HepG2 (cell line): ENCODE measurements around the gene COL4A6. TPM values are rescaled to one million over a fixed set of nuclear protein-coding genes. Genes with fewer than 3 reads are reported as not detected.
A peak's percentile ranks its signal among the peaks of the same experiment; 100 is the strongest.

ENCODE experiments used
- BRD4 ChIP-seq: sonication (generic); formaldehyde crosslinking; IDR thresholded peaks from 2 replicates; pipeline ENCODE4 v1.4.0; 2020; ENCODE audit warnings: missing genetic modification reagents
- FOXM1 ChIP-seq: sonication (generic); formaldehyde crosslinking; IDR thresholded peaks from 2 replicates; pipeline ENCODE4 v1.5.0; 2020; ENCODE audit warnings: missing genetic modification reagents
- HDAC2 ChIP-seq: sonication (generic); formaldehyde crosslinking; IDR thresholded peaks from 2 replicates; pipeline ENCODE4 v1.4.0; 2020; ENCODE audit warnings: missing genetic modification reagents
- HNF4A ChIP-seq: sonication (generic); formaldehyde crosslinking; IDR thresholded peaks from 2 replicates; pipeline ENCODE4 v1.4.0; 2020; ENCODE audit warnings: missing genetic modification reagents
- HNRNPLL ChIP-seq: fragments of 200-400 bp; formaldehyde crosslinking; IDR thresholded peaks from 2 replicates; pipeline ENCODE4 v1.6.1; 2017; ENCODE audit warnings: mild to moderate bottlenecking, low read depth, low read length; ENCODE audit not compliant: poor library complexity, severe bottlenecking
- MIER3 ChIP-seq: IDR thresholded peaks from 2 replicates; pipeline ENCODE4 v1.6.1; 2016; ENCODE audit warnings: missing compliant biosample characterization, borderline replicate concordance
- NFE2L1 ChIP-seq: sonication (generic); formaldehyde crosslinking; IDR thresholded peaks from 2 replicates; pipeline ENCODE4 v1.4.0; 2020; ENCODE audit warnings: missing genetic modification reagents, mild to moderate bottlenecking, borderline replicate concordance
- POLR2G ChIP-seq: fragments of 200-400 bp; formaldehyde crosslinking; IDR thresholded peaks from 2 replicates; pipeline ENCODE4 v1.6.1; 2018; ENCODE audit warnings: mild to moderate bottlenecking, low read depth, low read length, moderate library complexity
- RFXANK ChIP-seq: IDR thresholded peaks from 2 replicates; pipeline ENCODE4 v1.6.1; 2016
- SOX13 ChIP-seq, 3 experiments: fragments of 450-650 bp in 1 of 3; sonication (generic) in 1 of 3; formaldehyde crosslinking in 1 of 3; IDR thresholded peaks in 2 of 3; conservative IDR thresholded peaks in 1 of 3; 2 replicates each; pipeline versions ENCODE4 v1.5.0 to v1.6.1; 2016 to 2020; ENCODE audit warnings: antibody characterized with exemption in 1 of 3, mild to moderate bottlenecking in 1 of 3, missing compliant biosample characterization in 1 of 3, missing genetic modification reagents in 1 of 3, moderate library complexity in 1 of 3
- TBX2 ChIP-seq: sonication (generic); formaldehyde crosslinking; IDR thresholded peaks from 2 replicates; pipeline ENCODE4 v1.5.0; 2020; ENCODE audit warnings: missing genetic modification reagents, mild to moderate bottlenecking, borderline replicate concordance
- UBTF ChIP-seq: sonication (generic); formaldehyde crosslinking; IDR thresholded peaks from 2 replicates; pipeline ENCODE4 v1.4.0; 2020; ENCODE audit warnings: mild to moderate bottlenecking, missing genetic modification reagents
- ZIK1 ChIP-seq: sonication (generic); formaldehyde crosslinking; IDR thresholded peaks from 2 replicates; pipeline ENCODE4 v1.5.0; 2020; ENCODE audit warnings: mild to moderate bottlenecking, low read depth, missing genetic modification reagents, borderline replicate concordance
- ZNF496 ChIP-seq: sonication (generic); formaldehyde crosslinking; IDR thresholded peaks from 2 replicates; pipeline ENCODE4 v1.8.1; 2023; ENCODE audit warnings: mild to moderate bottlenecking, moderate library complexity, missing genetic modification reagents; ENCODE audit not compliant: insufficient replicate concordance
- ZNF878 ChIP-seq: sonication (generic); formaldehyde crosslinking; IDR thresholded peaks from 2 replicates; pipeline ENCODE4 v1.8.1; 2023; ENCODE audit warnings: mild to moderate bottlenecking, missing genetic modification reagents, moderate library complexity
- ZSCAN21 ChIP-seq: sonication (generic); formaldehyde crosslinking; IDR thresholded peaks from 2 replicates; pipeline ENCODE4 v1.8.0; 2022; ENCODE audit warnings: mild to moderate bottlenecking, missing genetic modification reagents, moderate library complexity, borderline replicate concordance
- ZSCAN25 ChIP-seq: sonication (generic); formaldehyde crosslinking; IDR thresholded peaks from 2 replicates; pipeline ENCODE4 v1.8.0; 2022; ENCODE audit warnings: mild to moderate bottlenecking, missing genetic modification reagents
- polyA plus RNA-seq, 8 experiments: library from polyadenylated mRNA; depleted of rRNA in 3 of 8; stranded (reverse) in 7 of 8; unstranded in 1 of 8; fragments of >200 nt; fragmentation: Illumina TruSeq in 4 of 8; extraction: Trizol in 4 of 8; gene quantifications; 2 replicates each; pipeline versions ENCODE4 v1.2.1 to v1.2.3, GENCODE V29; 2011 to 2016; ENCODE audit warnings: low read depth in 4 of 8, missing spikeins in 1 of 8, mixed read lengths in 1 of 8; ENCODE audit not compliant: insufficient read depth in 1 of 8
- total RNA-seq, 5 experiments: library from RNA; depleted of rRNA; stranded (reverse); fragments of >200 nt; fragmentation: Illumina TruSeq; extraction: Trizol; gene quantifications; 2 replicates each; pipeline ENCODE4 v1.2.3, GENCODE V29; 2016; ENCODE audit warnings: low read depth in 1 of 5
- TF ChIP-seq, protein P1 (sequence below): sonication (generic); formaldehyde crosslinking; conservative IDR thresholded peaks from 2 replicates; pipeline ENCODE4 v1.4.0; 2020; ENCODE audit warnings: missing genetic modification reagents
- TF ChIP-seq, protein P2 (sequence below): sonication (generic); formaldehyde crosslinking; IDR thresholded peaks from 2 replicates; pipeline ENCODE4 v1.4.0; 2020; ENCODE audit warnings: missing genetic modification reagents, borderline replicate concordance

The COL4A6 gene
- total and polyA plus RNA-seq, 2 of the 13 experiments (the other 11 are each of a cell fraction or from before 2014, with no cell fraction given): 4.5 to 8.2 TPM

- TF ChIP-seq SOX13 (IDR thresholded peaks at IDR 0.05) (no peak), SOX13 (CRISPR knock-in tag; conservative IDR thresholded peaks at IDR 0.05 in 1 of 2, IDR thresholded peaks at IDR 0.05 in 1 of 2) (peak in 1 of 2 experiments; percentile 58; a peak in 2 of 4 replicates), FOXM1 (CRISPR knock-in tag) (no peak), ZNF496 (CRISPR knock-in tag) (no peak), TBX2 (CRISPR knock-in tag) (0 out of 2 replicates have a peak, but pooled peaks have one; percentile 26), UBTF (CRISPR knock-in tag) (peak; percentile 54), HNF4A (CRISPR knock-in tag) (peak; percentile 82), RFXANK (CRISPR knock-in tag) (no peak), MIER3 (CRISPR knock-in tag) (no peak), ZIK1 (CRISPR knock-in tag) (no peak), POLR2G (peak; percentile 80), ZNF878 (no peak), HNRNPLL (peak; percentile 21), NFE2L1 (CRISPR knock-in tag) (no peak), ZSCAN21 (CRISPR knock-in tag) (no peak), ZSCAN25 (CRISPR knock-in tag) (peak; percentile 55; the same call in 1 of the 2 replicates), HDAC2 (CRISPR knock-in tag) (no peak; the same call in 1 of the 2 replicates), BRD4 (CRISPR knock-in tag) (peak; percentile 64; the same call in 1 of the 2 replicates)
- TF ChIP-seq, protein P1, sequence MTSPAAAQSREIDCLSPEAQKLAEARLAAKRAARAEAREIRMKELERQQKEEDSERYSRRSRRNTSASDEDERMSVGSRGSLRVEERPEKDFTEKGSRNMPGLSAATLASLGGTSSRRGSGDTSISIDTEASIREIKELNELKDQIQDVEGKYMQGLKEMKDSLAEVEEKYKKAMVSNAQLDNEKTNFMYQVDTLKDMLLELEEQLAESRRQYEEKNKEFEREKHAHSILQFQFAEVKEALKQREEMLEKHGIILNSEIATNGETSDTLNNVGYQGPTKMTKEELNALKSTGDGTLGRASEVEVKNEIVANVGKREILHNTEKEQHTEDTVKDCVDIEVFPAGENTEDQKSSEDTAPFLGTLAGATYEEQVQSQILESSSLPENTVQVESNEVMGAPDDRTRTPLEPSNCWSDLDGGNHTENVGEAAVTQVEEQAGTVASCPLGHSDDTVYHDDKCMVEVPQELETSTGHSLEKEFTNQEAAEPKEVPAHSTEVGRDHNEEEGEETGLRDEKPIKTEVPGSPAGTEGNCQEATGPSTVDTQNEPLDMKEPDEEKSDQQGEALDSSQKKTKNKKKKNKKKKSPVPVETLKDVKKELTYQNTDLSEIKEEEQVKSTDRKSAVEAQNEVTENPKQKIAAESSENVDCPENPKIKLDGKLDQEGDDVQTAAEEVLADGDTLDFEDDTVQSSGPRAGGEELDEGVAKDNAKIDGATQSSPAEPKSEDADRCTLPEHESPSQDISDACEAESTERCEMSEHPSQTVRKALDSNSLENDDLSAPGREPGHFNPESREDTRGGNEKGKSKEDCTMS (CRISPR knock-in tag): no peak
- TF ChIP-seq, protein P2, sequence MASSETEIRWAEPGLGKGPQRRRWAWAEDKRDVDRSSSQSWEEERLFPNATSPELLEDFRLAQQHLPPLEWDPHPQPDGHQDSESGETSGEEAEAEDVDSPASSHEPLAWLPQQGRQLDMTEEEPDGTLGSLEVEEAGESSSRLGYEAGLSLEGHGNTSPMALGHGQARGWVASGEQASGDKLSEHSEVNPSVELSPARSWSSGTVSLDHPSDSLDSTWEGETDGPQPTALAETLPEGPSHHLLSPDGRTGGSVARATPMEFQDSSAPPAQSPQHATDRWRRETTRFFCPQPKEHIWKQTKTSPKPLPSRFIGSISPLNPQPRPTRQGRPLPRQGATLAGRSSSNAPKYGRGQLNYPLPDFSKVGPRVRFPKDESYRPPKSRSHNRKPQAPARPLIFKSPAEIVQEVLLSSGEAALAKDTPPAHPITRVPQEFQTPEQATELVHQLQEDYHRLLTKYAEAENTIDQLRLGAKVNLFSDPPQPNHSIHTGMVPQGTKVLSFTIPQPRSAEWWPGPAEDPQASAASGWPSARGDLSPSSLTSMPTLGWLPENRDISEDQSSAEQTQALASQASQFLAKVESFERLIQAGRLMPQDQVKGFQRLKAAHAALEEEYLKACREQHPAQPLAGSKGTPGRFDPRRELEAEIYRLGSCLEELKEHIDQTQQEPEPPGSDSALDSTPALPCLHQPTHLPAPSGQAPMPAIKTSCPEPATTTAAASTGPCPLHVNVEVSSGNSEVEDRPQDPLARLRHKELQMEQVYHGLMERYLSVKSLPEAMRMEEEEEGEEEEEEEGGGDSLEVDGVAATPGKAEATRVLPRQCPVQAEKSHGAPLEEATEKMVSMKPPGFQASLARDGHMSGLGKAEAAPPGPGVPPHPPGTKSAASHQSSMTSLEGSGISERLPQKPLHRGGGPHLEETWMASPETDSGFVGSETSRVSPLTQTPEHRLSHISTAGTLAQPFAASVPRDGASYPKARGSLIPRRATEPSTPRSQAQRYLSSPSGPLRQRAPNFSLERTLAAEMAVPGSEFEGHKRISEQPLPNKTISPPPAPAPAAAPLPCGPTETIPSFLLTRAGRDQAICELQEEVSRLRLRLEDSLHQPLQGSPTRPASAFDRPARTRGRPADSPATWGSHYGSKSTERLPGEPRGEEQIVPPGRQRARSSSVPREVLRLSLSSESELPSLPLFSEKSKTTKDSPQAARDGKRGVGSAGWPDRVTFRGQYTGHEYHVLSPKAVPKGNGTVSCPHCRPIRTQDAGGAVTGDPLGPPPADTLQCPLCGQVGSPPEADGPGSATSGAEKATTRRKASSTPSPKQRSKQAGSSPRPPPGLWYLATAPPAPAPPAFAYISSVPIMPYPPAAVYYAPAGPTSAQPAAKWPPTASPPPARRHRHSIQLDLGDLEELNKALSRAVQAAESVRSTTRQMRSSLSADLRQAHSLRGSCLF (CRISPR knock-in tag): no peak
Measured at GRCh38 chrX:108298165-108298602, 140.0 kb downstream of the COL4A6 start (continued).
